ENCODE measurements around the gene TAX1BP1.

The TAX1BP1 gene

GRCh38 chr7:27739909-27740448 lies at the start of gene TAX1BP1:
Gene TAX1BP1, plus strand, starts transcription at chr7:27740162. Its CDS starts 8,363 bp downstream, at chr7:27748525.
- DNase-seq: peak; percentile 91

GRCh38 chr7:27690649-27691048 lies 49.3 kb upstream of the TAX1BP1 start:
- no peak for DNase-seq

GRCh38 chr7:27693794-27694193 lies 46.2 kb upstream of the TAX1BP1 start:
- DNase-seq: no peak

GRCh38 chr7:27695096-27695495 lies 44.9 kb upstream of the TAX1BP1 start:
- no peak for DNase-seq

GRCh38 chr7:27697861-27698430 lies 42.0 kb upstream of the TAX1BP1 start:
- DNase-seq: no peak

- no peak for DNase-seq
Observed at GRCh38 chr7:27699751-27700150, 40.2 kb upstream of the TAX1BP1 start.

GRCh38 chr7:27700501-27700900 lies 39.5 kb upstream of the TAX1BP1 start:
- no peak for DNase-seq

GRCh38 chr7:27703181-27703580 lies 36.8 kb upstream of the TAX1BP1 start:
- no peak for DNase-seq

GRCh38 chr7:27704422-27705199 lies 35.4 kb upstream of the TAX1BP1 start:
- no peak for DNase-seq

GRCh38 chr7:27705200-27705594 lies 34.8 kb upstream of the TAX1BP1 start:
- no peak for DNase-seq

GRCh38 chr7:27708485-27708884 lies 31.5 kb upstream of the TAX1BP1 start:
- no peak for DNase-seq

GRCh38 chr7:27709137-27710075 lies 30.6 kb upstream of the TAX1BP1 start:
- DNase-seq: no peak

- DNase-seq: no peak
Observed at GRCh38 chr7:27712217-27712616, 27.7 kb upstream of the TAX1BP1 start.

GRCh38 chr7:27714831-27715444 lies 25.0 kb upstream of the TAX1BP1 start:
- no peak for DNase-seq

GRCh38 chr7:27723085-27723484 lies 16.9 kb upstream of the TAX1BP1 start:
- DNase-seq: no peak

- DNase-seq: no peak
Observed at GRCh38 chr7:27727058-27727457, 12.9 kb upstream of the TAX1BP1 start.

- no peak for DNase-seq
Observed at GRCh38 chr7:27730112-27730511, 9.8 kb upstream of the TAX1BP1 start.

GRCh38 chr7:27734583-27734982 lies 5.4 kb upstream of the TAX1BP1 start:
- no peak for DNase-seq

- no peak for DNase-seq
Observed at GRCh38 chr7:27735165-27735564, 4.8 kb upstream of the TAX1BP1 start.

GRCh38 chr7:27735831-27736230 lies 4.1 kb upstream of the TAX1BP1 start:
- DNase-seq: no peak

- DNase-seq: no peak
Observed at GRCh38 chr7:27737178-27737577, 2.8 kb upstream of the TAX1BP1 start.

- DNase-seq: no peak
Observed at GRCh38 chr7:27737616-27738015, 2.3 kb upstream of the TAX1BP1 start.
